T follicular helper cell (primary cell): ENCODE measurements around the gene RREB1.
"Not testable (repeated sequence)": the region's sequence is repeated elsewhere in the genome, so short reads cannot be mapped to it uniquely, and the experiment has no call there.

Source experiments
- DNase-seq: peaks from one replicate; pipeline ENCODE4 v3.0.0-alpha.2; 2020; ENCODE audit warnings: low read depth

RREB1 gene

DNA sequence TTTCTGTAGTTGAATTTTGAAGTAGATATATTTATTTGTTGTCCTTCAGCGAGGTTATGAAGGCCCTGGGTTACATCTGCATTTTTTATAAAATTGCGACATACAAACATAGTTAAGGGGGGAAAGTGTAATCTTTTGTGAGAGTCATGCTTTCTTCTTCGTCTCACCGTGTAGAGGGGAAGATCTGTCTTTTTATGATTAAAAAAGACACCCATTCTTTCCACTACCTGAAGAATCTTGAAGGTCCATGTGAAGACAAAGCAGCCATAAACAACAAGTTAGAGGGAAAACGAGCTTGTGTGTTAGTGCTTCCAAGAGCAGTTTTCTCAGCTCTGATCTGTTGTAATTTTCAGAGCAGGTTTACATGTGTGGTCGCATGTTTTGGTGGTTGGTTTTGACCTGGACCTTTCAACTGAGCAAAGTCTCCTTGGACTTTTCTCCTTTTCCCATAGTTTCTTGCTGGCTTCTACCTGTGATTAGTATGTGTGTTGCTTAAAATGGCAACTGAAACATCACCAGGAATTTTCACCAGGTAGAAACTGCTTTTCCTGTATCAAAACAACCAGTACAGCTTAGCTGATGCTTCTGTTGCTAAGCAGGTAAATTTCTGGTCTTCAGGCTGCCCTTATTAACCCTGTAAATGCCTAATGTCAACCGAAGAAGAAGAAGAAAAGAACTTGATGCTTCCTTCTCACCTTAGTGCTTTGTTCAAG is 37.3 kb downstream of the RREB1 start:
- DNase-seq = no peak

DNA sequence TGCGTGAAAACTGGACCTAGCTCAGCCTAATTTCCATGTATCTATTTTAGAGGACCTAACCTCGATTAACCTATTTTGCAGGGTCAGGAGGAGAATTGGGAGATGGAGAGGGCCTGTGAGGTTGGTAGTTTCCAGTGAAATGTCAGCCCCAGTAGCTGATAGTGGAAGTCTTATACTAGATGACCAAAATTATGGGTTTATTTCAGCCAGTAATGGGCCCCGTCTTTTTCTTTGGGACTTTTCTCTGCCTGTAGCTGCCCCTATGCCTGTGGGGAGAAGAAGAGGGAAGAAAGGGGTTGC is 37.8 kb downstream of the RREB1 start:
- no peak for DNase-seq

DNA sequence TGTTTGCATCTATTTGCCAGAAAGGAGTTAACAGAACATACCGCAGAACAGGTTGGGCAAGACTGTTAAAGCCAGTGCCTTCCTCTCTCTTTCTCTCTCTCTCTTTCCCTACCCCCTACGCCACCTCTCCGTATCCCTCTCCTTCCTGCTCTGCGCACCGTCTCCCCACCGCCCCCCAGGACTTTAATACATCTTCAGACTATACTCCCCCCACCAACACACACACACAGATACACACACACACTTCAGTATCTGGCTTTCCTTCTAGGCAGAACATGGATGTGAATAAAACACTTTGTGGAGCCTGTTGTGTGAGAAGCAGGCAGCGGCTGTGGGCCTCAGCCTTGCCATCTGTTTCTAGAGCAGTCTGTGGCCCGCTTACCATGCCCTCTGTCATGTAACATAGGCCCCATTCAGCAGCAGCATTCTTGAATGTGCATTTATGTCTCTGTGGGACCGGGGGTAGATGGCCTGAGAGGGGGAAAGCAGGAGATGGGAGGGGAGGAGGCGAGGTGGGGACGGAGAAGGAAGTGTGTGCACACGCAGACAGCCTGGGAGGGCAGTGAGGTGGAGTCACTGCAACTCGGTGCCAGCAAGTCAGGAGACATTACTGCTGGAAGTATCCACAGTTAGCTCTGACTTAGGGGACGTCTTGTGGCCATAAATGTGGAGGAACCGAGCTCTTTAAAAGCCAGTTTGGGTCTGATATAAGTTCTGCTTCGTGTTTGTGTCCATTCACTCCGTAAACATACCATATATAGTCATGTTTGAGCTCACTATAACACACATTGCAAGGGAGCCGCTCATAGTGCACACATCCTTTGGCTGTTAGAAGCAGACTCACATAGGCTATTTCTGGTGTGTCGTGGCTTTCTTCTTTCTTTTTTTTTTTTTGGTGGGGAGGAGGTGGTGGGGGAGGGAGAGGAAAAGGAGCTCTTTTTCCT is 38.4 kb downstream of the RREB1 start:
- no peak for DNase-seq

DNA sequence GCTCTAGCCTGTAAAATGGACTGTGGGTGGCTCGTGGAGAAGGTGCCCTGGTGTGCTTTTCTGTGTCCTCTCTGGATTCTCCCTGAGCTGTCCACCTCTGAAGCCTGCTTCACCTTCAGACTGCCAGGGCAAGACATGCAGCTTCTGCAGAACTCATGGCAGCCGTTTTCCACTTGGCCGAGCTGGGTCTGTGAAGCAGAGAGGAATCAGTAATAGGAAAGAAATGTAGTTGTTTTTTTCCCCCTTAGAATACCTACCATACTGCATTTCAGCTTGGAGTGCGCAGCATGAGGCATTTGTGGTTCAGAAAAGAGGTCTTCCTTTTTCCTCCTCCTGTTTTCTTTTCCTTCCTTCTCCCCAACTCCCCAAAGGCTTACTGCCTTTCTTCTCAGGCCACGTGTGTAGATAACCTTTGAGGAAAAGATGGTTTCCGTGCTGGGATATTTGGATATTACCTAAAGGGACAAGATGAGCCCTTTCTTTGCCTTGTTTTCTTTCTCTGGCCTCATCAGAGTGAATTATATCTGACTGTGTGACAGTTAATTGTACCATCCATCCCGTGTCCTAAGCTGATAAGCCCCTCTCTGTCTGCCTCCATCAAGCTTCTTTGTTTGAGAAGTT is 39.4 kb downstream of the RREB1 start:
- DNase-seq = no peak

DNA sequence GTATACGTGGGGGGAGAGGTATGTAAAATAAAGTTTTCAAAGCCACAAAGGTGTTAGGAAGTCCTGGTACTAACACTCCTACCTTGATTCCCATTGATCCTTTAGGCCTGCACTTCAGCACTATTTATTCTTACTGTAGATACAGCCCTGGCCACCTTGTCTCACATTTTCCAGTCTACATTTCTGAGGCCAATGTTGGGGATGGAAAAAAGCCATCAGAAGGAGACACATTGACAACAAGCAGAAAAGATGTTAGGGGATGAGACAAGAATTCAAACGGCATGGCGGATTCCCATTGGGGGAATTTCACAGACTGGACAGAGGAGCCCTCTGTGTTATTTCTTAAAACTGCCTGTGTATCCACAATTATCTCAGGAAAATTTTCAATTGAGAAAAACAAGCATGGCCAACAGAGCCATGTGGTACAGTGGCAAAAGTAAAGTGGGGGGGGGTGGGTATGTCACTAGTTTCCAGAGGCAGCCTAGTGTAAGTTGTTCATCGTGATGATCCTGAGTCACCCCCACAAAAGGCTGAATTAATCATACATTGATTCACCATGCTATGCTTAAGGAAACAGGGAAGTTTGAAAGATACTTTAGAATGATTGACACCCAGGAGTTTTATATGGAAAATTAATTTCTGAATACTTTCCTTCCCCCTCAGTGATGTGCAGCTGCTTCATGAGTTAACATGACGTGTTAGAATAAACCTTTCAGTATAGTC is 40.5 kb downstream of the RREB1 start:
- DNase-seq = no peak

DNA sequence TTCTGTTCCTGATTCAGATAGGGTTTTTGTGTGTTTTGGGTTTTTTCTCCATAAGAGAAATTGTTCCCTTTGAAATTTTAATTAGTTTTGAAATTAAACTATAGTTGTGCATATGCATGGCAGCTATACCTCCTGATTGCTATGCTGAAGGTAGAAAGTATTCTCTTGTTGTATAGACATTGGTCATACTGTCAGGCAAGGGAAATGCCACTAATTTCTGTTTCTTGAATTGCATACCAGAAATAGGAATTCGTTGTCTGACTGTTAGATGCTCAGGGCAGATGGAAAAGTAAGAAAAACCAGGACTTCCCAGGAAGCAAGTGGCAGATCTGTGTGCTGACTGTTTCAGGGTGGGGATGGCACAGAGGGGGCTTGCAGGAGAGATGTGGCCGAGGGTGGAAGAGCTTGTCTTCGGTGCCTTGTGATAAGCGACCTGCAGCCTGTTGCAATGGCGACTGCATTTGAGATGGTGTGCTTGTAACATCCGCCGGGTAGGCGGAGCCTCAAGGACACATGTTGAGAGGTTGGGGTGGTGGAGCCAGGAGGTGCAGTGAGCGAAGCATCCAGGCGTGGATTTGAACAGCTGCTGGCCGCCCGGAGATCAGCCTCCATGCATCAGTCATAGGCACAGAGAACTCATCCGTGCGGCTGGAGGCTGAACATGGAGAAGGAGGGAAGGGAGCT is 42.8 kb downstream of the RREB1 start:
- DNase-seq = no peak

DNA sequence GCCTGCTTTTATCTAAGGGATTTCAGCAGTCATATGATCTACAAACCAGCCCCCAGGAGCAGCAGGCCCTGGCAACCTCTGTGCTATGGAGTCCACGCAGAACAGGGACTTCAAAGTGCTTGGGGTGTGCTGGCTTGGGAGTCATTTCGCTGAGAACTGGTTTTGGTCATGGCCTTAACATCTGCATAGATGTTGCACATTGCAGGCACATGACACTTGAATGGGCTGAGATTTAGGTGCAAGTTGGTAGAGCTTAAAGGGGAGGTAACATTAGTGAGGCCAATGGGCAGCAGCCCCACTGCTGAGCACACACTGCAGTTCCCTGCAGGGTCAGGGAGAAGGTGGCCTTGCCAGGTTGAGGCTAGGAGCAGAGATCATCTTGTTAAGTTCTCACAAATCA is 43.6 kb downstream of the RREB1 start:
- DNase-seq = no peak

DNA sequence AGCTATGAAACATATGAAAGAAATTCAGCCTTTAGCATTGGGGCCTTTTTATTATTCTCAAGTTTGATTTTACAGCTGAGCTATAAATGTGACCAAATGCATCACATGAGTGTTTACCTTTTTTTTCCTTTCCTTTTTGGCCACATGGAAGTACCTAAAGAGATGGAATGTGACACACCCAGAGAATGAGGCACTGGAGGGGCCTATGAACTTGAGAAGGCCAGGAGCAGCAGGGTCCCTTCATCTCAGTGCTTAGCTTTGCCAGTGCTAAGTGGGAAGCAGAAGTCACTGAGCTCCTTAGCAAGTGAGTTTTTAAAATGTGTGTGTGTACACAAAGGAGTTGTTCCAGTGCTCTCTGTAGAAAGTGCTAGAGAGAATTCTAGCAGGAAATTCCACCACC is 44.7 kb downstream of the RREB1 start:
- no peak for DNase-seq

DNA sequence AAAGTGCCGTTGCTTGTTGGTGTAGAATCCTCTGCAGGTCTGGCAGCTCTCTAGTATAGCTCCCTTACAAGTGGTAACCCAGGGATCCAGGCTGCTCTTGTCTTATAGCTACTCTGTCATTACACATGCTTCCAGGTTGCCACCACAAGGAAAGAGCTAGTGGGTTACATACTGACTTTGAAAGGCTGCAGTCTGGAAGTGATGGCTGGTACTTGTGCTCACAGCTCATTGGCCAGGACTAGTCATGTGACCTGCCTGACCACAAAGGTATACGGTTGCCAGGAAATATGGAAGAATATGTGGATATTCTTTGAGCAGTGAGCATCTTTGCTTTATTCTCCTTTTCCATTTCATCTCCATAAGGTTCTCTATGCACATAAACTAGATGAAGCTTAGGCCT is 46.0 kb downstream of the RREB1 start:
- DNase-seq = no peak

DNA sequence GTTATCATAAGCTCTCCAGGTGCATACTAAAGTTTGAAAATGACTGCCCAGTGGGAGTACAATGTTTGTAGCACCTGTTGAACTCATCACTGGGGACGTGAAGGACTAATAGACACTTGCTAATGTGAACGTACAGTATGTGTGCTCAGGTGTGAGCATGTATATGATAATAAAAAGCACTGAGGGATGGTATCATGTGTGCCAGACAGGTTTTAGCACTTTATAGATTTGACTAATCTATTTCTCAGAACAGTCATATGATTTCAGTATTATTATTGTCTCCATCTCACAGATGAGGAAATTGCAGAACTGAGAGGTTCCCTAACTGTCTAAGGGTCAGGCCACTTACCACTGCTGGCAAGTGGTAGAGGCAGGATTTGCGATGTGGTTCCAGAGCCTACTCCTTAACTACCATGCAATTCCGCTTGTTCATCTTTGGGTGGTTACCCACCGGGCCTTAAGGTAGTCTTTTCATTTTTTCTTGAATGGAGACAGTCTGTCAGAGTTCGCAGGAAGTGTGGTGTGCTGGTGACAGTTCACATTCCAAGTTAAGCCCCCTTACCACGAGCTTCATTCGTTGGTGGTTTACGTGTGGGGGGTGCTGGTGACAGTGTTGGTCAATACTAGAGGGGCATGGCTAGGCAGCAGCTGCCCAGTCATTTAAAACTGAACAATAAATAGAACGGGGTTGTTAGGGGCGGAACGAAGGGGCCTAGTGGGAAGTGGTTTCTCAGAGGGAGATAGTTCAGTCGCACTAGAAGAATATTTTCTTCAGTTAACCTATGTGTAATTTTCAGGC is 46.8 kb downstream of the RREB1 start:
- no peak for DNase-seq

DNA sequence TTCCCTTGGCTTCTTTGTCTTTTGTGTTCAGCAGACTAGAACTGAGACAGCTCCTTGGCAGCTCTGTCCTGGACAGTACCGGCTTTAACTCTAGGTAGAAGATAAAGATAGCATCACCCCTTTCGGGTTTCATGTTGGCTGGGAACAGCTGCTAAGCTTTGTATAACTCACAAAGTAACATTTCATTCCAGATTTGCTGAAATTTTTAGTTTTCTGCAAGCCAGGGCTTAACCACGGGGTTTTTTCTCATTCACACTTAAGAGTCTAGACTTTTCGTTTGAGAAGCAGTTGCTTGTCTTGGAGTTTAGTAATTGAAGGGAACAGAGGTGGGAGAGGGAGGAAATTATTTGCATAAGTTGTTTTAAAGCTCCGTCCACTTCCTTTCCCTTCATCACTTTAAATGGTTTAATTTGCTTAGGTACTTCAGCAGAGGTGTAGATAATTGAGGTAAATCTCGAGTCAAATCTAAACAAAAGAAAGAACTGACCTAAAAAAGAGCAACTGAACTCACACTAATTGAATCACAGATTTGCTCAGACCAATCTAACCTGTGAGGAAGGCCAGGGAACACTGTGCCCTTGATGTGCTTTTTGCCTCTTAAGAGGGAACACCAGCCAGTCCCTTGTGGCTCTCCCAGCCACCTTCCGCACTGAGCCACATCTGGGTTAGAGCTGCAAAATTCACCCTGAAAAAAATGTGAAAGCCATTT is 48.3 kb downstream of the RREB1 start:
- no peak for DNase-seq

DNA sequence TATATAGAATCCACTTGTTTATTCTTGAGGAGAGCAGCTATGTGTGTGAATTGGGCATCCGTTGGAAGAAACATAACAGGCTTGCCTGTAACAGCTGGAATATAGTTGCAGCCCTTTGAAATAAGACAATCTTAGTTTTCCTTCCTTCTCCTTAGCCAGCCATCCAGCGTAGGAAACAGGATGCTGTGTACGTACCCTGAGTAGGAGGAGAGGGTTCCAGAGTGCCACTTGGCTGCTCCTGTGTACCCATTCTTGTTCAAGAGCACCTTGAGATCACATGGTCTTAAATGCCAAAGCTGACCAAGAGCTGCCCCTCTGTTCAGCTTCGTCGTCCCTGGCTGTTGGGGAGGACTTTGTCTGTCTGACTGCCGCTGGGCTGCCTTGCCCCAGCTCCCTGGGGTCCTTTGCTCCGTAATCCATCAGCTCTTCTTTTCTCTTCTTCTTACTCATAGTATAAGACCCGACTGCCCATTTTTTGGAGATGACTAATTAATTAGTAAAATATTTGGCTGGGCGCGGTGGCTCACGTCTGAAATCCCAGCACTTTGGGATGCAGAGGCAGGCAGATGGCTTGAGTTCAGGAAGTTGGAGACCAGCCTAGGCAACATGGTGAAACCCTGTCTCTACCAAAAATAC is 49.0 kb downstream of the RREB1 start:
- DNase-seq = no peak

DNA sequence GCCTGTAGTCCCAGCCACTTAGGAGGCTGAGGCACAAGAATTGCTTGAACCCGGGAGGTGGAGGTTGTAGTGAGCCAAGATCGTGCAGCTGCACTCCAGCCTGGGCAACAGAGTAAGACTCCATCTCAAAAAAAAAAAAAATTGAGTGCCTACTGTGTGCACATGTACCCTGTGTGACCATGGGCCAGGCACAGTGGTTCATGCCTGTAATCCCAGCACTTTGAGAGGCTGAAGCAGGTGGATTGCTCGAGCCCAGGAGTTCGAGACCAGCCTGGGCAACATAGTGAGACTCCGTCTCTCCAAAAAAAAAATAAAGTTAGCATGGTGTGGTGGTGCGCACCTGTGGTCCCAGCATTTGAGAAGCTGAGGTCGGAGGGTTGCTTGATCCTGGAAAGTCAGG is 49.5 kb downstream of the RREB1 start:
- not testable (repeated sequence) for DNase-seq

DNA sequence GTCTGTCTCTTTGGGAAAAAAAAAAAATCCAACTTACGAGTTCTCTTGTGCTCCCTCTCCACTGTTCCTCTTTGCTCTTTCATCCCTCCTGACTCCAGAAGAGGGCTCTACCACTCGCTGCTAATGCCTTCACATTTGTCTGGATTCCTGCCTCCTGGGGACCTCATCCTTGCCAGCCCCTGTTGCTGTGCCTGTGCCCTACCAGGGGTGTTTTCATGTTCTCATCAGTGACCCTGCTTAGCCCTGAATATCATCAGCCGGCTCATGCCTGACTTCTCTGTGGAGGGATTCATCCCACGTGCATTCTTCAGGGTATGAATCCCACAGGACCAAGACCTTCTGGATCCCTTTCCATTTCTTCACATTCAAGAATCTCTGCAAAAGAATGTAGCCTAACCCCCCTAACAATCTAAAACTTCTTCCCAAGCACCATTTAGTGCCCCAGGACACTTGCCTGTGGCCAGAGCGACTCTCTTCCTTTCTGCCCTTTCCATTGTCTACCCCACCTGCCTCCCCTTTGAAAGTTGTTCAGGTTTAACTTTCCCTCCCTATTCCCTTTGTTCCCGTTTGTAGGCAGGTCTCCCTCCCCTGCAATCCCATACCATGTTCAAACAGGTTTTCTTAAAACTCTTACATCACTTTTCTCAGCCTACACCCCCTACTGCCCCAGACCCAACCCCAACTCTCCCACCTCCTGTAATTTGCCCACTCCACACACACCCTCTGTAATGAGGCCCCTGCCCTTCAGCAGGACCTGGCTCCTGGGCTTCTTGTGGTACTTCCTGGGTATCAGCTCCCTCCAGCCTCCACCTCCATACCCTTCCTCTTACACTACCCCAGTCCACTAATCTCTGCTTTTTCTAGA is 50.2 kb downstream of the RREB1 start:
- DNase-seq = no peak

DNA sequence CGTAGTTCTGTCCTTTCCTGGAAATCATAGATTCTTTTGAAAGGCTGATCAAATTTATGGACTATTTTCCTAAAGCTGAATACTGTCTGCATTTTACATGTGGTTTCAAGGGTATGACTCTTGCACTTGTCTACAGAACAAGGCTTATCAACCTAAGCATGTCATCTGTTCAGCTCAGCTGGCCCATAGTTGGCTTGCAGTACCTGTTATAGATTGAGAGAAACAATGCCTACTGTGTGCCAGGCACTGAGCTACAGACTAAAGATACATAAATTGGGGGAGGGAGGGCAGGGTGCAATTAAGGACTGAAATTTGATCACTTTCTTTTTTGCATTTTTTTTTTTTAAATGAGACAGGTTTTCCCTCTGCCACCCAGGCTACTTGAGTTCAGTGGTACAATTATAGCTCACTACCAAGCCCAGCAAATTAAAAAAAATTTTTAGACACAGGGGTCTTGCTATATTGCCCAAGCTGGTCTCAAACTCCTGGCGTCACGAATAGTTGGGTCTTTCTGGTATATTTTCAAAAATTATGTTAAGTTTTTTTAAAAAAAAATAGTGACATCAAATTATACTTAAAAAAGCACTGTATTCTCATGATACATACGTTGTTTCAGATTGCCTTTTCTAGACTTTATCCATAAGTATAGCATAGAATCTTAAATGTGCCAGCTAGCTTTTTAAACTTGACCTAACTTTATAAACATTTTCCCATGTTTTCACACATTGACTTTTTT is 52.2 kb downstream of the RREB1 start:
- no peak for DNase-seq

DNA sequence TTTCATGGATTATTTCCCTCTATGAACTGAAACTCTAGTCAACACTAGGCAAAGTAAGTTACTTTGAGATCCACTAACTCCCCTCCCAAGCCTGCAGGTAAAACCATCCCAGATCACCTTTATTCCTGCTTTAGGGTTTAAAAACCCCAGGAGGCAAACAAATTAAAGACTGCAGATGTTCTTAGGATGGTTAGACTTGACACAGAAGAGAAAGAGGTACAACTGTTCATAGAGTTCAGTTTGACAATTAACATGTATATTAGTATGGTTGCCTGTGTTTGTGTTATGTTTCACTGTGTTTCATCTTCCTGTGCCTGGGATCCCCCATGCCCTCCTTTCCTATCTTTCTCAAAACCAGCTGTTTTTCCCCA is 53.5 kb downstream of the RREB1 start:
- DNase-seq = no peak

DNA sequence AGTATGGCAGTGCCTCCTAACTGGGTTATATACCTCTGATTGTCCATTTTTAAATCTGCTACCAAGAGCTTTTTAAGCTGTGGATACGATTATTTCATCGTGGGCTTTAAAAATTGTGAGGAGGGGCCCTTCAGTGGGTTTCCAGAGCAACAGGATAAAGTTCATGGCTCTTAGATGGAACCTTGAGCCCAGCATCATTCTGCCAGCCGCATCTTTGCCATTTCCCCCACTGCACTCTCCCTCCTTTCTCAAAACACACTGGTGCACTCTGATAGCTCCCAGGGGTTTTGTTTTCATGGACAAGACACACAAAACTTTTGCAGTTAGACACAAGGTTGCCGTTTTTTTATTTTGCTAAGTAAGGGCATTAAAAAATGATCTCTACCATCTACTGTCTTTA is 54.1 kb downstream of the RREB1 start:
- no peak for DNase-seq

DNA sequence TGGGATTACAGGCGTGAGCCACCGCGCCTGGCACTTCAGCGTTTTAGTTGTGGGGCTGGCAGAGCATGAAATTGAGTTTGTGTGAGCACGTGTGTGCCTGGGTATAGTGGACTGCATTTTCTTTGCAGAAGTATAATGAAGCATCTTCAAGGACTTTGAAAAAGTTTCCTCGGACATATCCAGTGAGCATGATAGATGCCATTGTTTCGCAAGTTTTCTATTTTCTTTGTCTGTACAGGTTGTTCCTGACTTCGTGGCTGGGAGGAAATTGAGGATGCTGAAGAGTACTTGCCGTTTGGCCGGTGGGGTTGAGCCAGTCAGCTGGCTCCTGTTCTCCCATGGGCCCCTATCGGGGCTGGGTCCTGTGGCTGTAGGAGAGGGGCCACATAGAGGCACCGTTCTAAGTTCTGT is 55.9 kb downstream of the RREB1 start:
- no peak for DNase-seq
